ENCODE results near the gene PKDREJ.
A peak's percentile ranks its signal among the peaks of the same experiment; 100 is the strongest.
"Not testable (repeated sequence)": the region's sequence is repeated elsewhere in the genome, so short reads cannot be mapped to it uniquely, and the experiment has no call there.

PKDREJ gene

GRCh38 chr22:46263216-46263590, at the start of gene PKDREJ:
Gene PKDREJ (minus strand): TSS chr22:46263343. CDS start chr22:46263322, 21 bp downstream.
- no peak for DNase-seq

GRCh38 chr22:46312848-46313247, 49.7 kb upstream of the PKDREJ start:
- not testable (repeated sequence) for DNase-seq

GRCh38 chr22:46312056-46312455, 48.9 kb upstream of the PKDREJ start:
- DNase-seq: no peak

- DNase-seq: no peak
These were observed 46.5 kb upstream of the PKDREJ start for GRCh38 chr22:46309526-46310085.

- no peak for DNase-seq
These were observed 45.3 kb upstream of the PKDREJ start for GRCh38 chr22:46308283-46308988.

GRCh38 chr22:46303347-46303965, 40.3 kb upstream of the PKDREJ start:
- DNase-seq: no peak

- DNase-seq: no peak
These were observed 37.3 kb upstream of the PKDREJ start for GRCh38 chr22:46300491-46300890.

- no peak for DNase-seq
These were observed 36.0 kb upstream of the PKDREJ start for GRCh38 chr22:46299101-46299500.

- DNase-seq: no peak
These were observed 34.1 kb upstream of the PKDREJ start for GRCh38 chr22:46297151-46297812.

GRCh38 chr22:46296257-46297150, 33.4 kb upstream of the PKDREJ start, which contains the start of gene GTSE1:
Gene GTSE1 (plus strand): TSS chr22:46296870. CDS start chr22:46297401, 531 bp downstream.
- peak; percentile 84 to 93 for DNase-seq

- no peak for DNase-seq
These were observed 32.3 kb upstream of the PKDREJ start for GRCh38 chr22:46295277-46295971.

GRCh38 chr22:46294784-46295183, 31.6 kb upstream of the PKDREJ start:
- DNase-seq: no peak

GRCh38 chr22:46293577-46294260, 30.6 kb upstream of the PKDREJ start:
- DNase-seq: peak; percentile 14 to 86

GRCh38 chr22:46292732-46293131, 29.6 kb upstream of the PKDREJ start:
- DNase-seq: no peak

GRCh38 chr22:46292173-46292572, 29.0 kb upstream of the PKDREJ start:
- no peak for DNase-seq

GRCh38 chr22:46290843-46291785, 28.0 kb upstream of the PKDREJ start:
- DNase-seq: no peak

- no peak for DNase-seq
These were observed 27.1 kb upstream of the PKDREJ start for GRCh38 chr22:46290121-46290842.

GRCh38 chr22:46289244-46289891, 26.2 kb upstream of the PKDREJ start:
- DNase-seq: no peak

GRCh38 chr22:46288846-46289243, 25.7 kb upstream of the PKDREJ start:
- no peak for DNase-seq
